Measurements from ENCODE around the gene CDKAL1. TPM values are rescaled to one million over a fixed set of nuclear protein-coding genes. Genes with fewer than 3 reads are reported as not detected.
"Not testable (repeated sequence)": the region's sequence is repeated elsewhere in the genome, so short reads cannot be mapped to it uniquely, and the experiment has no call there.

The CDKAL1 gene
- total RNA-seq, 5 donors from 2014 or later (not counting 1 experiment from before 2014, with no cell fraction given): 18.8 to 29.9 (median 20.5) TPM

DNA sequence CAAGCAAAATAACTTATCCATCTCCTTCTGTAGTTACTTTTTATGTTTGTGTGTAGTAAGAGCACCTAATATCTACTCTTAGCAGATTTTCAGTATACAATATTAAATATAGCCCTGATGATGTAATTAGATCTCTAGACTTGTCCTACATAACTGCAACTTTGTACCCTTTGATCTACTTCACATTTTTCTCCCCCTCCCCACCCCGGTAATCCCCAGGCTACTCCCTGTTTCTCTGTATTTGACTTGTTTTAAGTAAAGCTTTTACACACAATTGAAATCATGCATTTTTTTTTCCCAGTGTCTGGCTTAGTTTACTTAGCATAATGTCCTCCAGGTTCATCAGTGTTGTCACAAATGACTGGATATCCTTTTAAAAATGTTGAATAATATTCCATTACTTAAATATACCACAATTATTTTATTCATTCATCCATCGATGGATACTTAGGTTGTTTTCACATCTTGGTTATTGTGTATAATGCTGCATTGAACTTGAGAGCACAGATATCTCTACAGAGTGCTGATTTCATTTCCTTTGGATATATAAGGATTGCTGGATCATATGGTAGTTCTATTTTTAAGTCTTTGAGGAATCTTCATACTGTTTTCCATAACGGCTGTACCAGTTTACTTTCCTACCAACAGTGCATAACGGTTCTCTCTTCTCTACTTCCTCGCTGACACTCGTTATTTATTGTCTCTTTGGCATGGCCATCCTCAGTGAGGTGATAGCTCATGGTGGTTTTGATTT lies 212.7 kb downstream of the CDKAL1 start:
- no peaks in the 10 kb centered on the region for H3K27me3 ChIP-seq (replicated peaks in 1 of 2; ENCODE audit: control insufficient read depth in 2 of 2, extremely low read depth in 1 of 2, insufficient read depth in 2 of 2, low read length in 1 of 2)

DNA sequence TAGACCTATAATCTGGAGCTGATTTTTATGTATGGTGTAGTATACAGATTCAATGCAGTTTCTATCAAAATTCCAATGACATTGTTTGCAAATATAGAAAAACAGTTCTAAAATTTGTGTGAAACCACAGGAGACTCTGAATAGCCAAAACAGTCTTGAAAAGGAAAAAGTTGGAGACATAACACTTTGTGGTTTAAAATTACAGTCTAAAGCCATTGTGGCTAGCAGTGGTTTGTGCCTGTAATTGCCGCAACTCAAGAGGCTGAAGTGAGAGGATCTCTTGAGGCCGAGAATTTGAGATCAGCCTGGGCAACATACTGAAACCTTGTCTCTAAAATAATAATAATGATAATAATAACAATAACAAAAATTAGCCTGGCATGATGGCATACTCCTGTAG lies 213.7 kb downstream of the CDKAL1 start:
- no peak for DNase-seq
- Mint-ChIP-seq H3K27me3 (no peaks in the 10 kb centered on the region), H3K27ac (no peak overlapping the region), H3K9me3 (peaks cover 0 to under 1% (median 0%) of the 10 kb centered on the region in 3 donors), H3K36me3 (peaks cover 22% of the 10 kb centered on the region), H3K4me3 (no peak overlapping the region), H3K4me1 (peaks cover 8 to 34% (median 20%) of the 10 kb centered on the region in 3 donors)
- WGBS (ENCODE audit: insufficient coverage): no CpG with 5 or more reads among the region's 2 CpGs
- ChIA-PET CTCF (no interaction called here), POLR2A (no interaction called here)
- no peaks in the 10 kb centered on the region for H3K27me3 ChIP-seq (replicated peaks in 1 of 2; ENCODE audit: control insufficient read depth in 2 of 2, extremely low read depth in 1 of 2, insufficient read depth in 2 of 2, low read length in 1 of 2)
- no peaks in the 10 kb centered on the region for H3K4me1 ChIP-seq (ENCODE audit: control insufficient read depth in 1 of 2, extremely low read depth in 1 of 2, insufficient read depth in 2 of 2, low read length in 2 of 2)
- ATAC-seq (replicated peaks in 1 of 4): no peak
- H3K9me3 ChIP-seq: no peaks in the 10 kb centered on the region
- H3K36me3 ChIP-seq (ENCODE audit: control insufficient read depth in 2 of 2, extremely low read depth in 1 of 2, insufficient read depth in 1 of 2, low read length in 1 of 2): no peaks in the 10 kb centered on the region
- no peak overlapping the region for H3K4me3 ChIP-seq (ENCODE audit: control insufficient read depth in 1 of 2, extremely low read depth in 1 of 2, low read length in 1 of 2)
- no peak overlapping the region for H3K27ac ChIP-seq (ENCODE audit: low read length)

More for the DNA sequence above, 212.7 kb downstream of the CDKAL1 start:
- Histone ChIP-seq H3K27ac (ENCODE audit: low read length) (no peak overlapping the region), H3K4me3 (ENCODE audit: control insufficient read depth in 1 of 2, extremely low read depth in 1 of 2, low read length in 1 of 2) (no peak overlapping the region), H3K4me1 (ENCODE audit: control insufficient read depth in 1 of 2, extremely low read depth in 1 of 2, insufficient read depth in 2 of 2, low read length in 2 of 2) (no peaks in the 10 kb centered on the region), H3K36me3 (ENCODE audit: control insufficient read depth in 2 of 2, extremely low read depth in 1 of 2, insufficient read depth in 1 of 2, low read length in 1 of 2) (no peaks in the 10 kb centered on the region), H3K9me3 (no peaks in the 10 kb centered on the region)
- ATAC-seq (replicated peaks in 1 of 4) (no peak), DNase-seq (no peak)
- no peaks in the 10 kb centered on the region for H3K27me3 Mint-ChIP-seq
- H3K4me3 Mint-ChIP-seq: no peak overlapping the region
- no peaks in the 10 kb centered on the region for H3K9me3 Mint-ChIP-seq
- ChIA-PET POLR2A (no interaction called here), CTCF (no interaction called here)
- H3K27ac Mint-ChIP-seq: no peak overlapping the region
- WGBS (ENCODE audit: insufficient coverage): no CpG with 5 or more reads among the region's 6 CpGs
- peaks cover 19% of the 10 kb centered on the region for H3K36me3 Mint-ChIP-seq
- H3K4me1 Mint-ChIP-seq: peaks cover 8 to 25% (median 21%) of the 10 kb centered on the region in 3 donors

DNA sequence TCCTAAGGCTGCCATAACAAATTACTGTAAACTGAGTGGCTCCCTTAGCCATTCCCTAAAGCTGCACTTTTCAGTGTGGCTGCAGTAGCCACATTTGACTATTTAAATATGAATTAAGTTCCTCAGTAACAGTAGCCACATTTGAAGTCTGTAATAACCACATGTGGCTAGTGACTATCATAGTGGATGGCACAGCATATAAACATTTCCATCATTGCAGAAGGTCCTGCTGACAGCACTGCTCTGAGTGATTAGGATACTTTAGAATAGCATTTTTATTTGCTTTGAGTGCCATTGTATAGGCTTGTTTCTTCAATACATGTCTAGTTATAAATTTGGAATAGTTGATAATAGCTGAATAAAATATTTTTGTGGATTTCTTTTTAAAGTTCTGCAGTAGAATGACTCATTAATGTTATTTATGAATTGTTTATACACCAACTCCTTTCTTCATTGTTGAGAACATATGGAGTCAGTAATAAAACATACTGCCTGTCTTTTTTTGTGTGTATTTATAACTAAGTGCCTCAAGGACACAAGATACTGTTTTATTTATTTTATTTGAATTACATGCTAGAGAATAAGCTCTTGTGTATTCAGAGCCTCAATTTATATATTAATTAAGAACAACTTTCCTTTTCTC lies 217.2 kb downstream of the CDKAL1 start:
- DNase-seq: no peak
- H3K27me3 ChIP-seq (replicated peaks in 1 of 2; ENCODE audit: control insufficient read depth in 2 of 2, extremely low read depth in 1 of 2, insufficient read depth in 2 of 2, low read length in 1 of 2): no peaks in the 10 kb centered on the region
- peaks cover 11 to 43% (median 15%) of the 10 kb centered on the region in 3 donors for H3K4me1 Mint-ChIP-seq
- H3K4me3 ChIP-seq (ENCODE audit: control insufficient read depth in 1 of 2, extremely low read depth in 1 of 2, low read length in 1 of 2): no peak overlapping the region
- CTCF ChIA-PET: no interaction called here
- H3K27me3 Mint-ChIP-seq: no peaks in the 10 kb centered on the region
- POLR2A ChIA-PET: no interaction called here
- no peak overlapping the region for H3K27ac ChIP-seq (ENCODE audit: low read length)
- H3K9me3 ChIP-seq: peaks cover 4% of the 10 kb centered on the region
- no peak overlapping the region for H3K4me3 Mint-ChIP-seq
- H3K4me1 ChIP-seq (ENCODE audit: control insufficient read depth in 1 of 2, extremely low read depth in 1 of 2, insufficient read depth in 2 of 2, low read length in 2 of 2): no peaks in the 10 kb centered on the region
- H3K36me3 ChIP-seq (ENCODE audit: control insufficient read depth in 2 of 2, extremely low read depth in 1 of 2, insufficient read depth in 1 of 2, low read length in 1 of 2): no peaks in the 10 kb centered on the region
- no peak overlapping the region for H3K27ac Mint-ChIP-seq
- H3K9me3 Mint-ChIP-seq: peaks cover 4 to 17% (median 8%) of the 10 kb centered on the region in 3 donors
- H3K36me3 Mint-ChIP-seq: peaks cover 43% of the 10 kb centered on the region
- no peak for ATAC-seq (replicated peaks in 1 of 4)

- no peaks in the 10 kb centered on the region for H3K27me3 Mint-ChIP-seq
- POLR2A ChIA-PET: interaction anchor here in 1 of 2 donors (0.5 kb wide), 1 partner anchor 135 kb away, joined by 3 read pairs; no protein-coding TSS in a partner anchor
- no peaks in the 10 kb centered on the region for H3K27me3 ChIP-seq (replicated peaks in 1 of 2; ENCODE audit: control insufficient read depth in 2 of 2, extremely low read depth in 1 of 2, insufficient read depth in 2 of 2, low read length in 1 of 2)
- H3K4me3 ChIP-seq (ENCODE audit: control insufficient read depth in 1 of 2, extremely low read depth in 1 of 2, low read length in 1 of 2): no peak overlapping the region
- H3K36me3 ChIP-seq (ENCODE audit: control insufficient read depth in 2 of 2, extremely low read depth in 1 of 2, insufficient read depth in 1 of 2, low read length in 1 of 2): no peaks in the 10 kb centered on the region
- H3K4me1 ChIP-seq (ENCODE audit: control insufficient read depth in 1 of 2, extremely low read depth in 1 of 2, insufficient read depth in 2 of 2, low read length in 2 of 2): no peaks in the 10 kb centered on the region
- H3K4me3 Mint-ChIP-seq: no peak overlapping the region
- H3K36me3 Mint-ChIP-seq: peaks cover 47% of the 10 kb centered on the region
- H3K9me3 Mint-ChIP-seq: peaks cover 4 to 18% (median 8%) of the 10 kb centered on the region in 3 donors
- CTCF ChIA-PET: no interaction called here
- peaks cover 4% of the 10 kb centered on the region for H3K9me3 ChIP-seq
- no peak overlapping the region for H3K27ac ChIP-seq (ENCODE audit: low read length)
- ATAC-seq (replicated peaks in 1 of 4) (no peak), DNase-seq (no peak)
- H3K27ac Mint-ChIP-seq: no peak overlapping the region
- H3K4me1 Mint-ChIP-seq: peaks cover 8 to 24% (median 11%) of the 10 kb centered on the region in 3 donors
These were observed 221.4 kb downstream of the CDKAL1 start for GRCh38 chr6:20755631-20756030.

DNA sequence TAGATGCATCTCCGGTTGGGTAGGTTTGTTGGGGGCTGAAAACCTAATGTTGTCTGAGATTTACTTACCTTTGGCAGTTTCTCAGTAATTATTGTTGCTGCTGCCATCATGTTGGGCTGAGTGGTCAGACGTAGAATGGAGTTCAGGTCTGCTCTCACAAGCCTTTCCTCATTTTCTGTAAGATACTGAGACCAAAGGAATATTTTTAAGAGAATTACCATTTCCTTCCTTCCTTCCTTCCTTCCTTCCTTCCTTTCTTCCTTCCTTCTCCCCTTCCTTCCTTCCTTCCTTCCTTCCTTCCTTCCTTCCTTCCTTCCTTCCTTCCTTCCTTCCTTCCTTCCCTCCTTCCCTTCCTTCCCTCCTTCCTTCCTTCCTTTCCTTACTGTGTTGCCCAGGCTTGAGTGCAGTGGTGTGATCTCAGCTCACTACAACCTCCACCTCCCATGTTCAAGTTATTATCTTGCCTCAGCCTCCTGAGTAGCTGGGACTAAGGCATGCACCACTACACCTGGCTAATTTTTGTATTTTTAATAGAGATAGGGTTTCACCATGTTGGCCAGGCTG lies 222.4 kb downstream of the CDKAL1 start:
- DNase-seq; H3K4me3 Mint-ChIP-seq; H3K9me3 ChIP-seq; H3K4me3 ChIP-seq (ENCODE audit: control insufficient read depth in 1 of 2, extremely low read depth in 1 of 2, low read length in 1 of 2); ATAC-seq (replicated peaks in 1 of 4); H3K27ac Mint-ChIP-seq; H3K36me3 ChIP-seq (ENCODE audit: control insufficient read depth in 2 of 2, extremely low read depth in 1 of 2, insufficient read depth in 1 of 2, low read length in 1 of 2); H3K27me3 ChIP-seq (replicated peaks in 1 of 2; ENCODE audit: control insufficient read depth in 2 of 2, extremely low read depth in 1 of 2, insufficient read depth in 2 of 2, low read length in 1 of 2); H3K27me3 Mint-ChIP-seq; H3K4me1 ChIP-seq (ENCODE audit: control insufficient read depth in 1 of 2, extremely low read depth in 1 of 2, insufficient read depth in 2 of 2, low read length in 2 of 2); H3K27ac ChIP-seq (ENCODE audit: low read length); POLR2A ChIA-PET: not testable (repeated sequence)
- Mint-ChIP-seq H3K9me3 (peaks cover 4 to 18% (median 8%) of the 10 kb centered on the region in 3 donors), H3K4me1 (peaks cover 4 to 24% (median 9%) of the 10 kb centered on the region in 3 donors), H3K36me3 (peaks cover 47% of the 10 kb centered on the region)
- no CpG with 5 or more reads among the region's 2 CpGs for whole genome bisulfite sequencing (ENCODE audit: insufficient coverage)
- CTCF ChIA-PET: interaction anchor here in 1 of 2 donors (0.6 kb wide), 2 partner anchors 195 to 513 kb away, joined by 5 to 8 read pairs; no protein-coding TSS in a partner anchor

- Mint-ChIP-seq H3K4me3 (no peak overlapping the region), H3K27ac (no peak overlapping the region), H3K4me1 (peaks cover 4 to 19% (median 9%) of the 10 kb centered on the region in 3 donors), H3K9me3 (peaks cover 4 to 18% (median 8%) of the 10 kb centered on the region in 3 donors), H3K36me3 (peaks cover 43% of the 10 kb centered on the region), H3K27me3 (no peaks in the 10 kb centered on the region)
- CTCF ChIA-PET: no interaction called here
- no peaks in the 10 kb centered on the region for H3K4me1 ChIP-seq (ENCODE audit: control insufficient read depth in 1 of 2, extremely low read depth in 1 of 2, insufficient read depth in 2 of 2, low read length in 2 of 2)
- POLR2A ChIA-PET: no interaction called here
- H3K4me3 ChIP-seq (ENCODE audit: control insufficient read depth in 1 of 2, extremely low read depth in 1 of 2, low read length in 1 of 2): no peak overlapping the region
- DNase-seq: no peak
- no peak for ATAC-seq (replicated peaks in 1 of 4)
- H3K36me3 ChIP-seq (ENCODE audit: control insufficient read depth in 2 of 2, extremely low read depth in 1 of 2, insufficient read depth in 1 of 2, low read length in 1 of 2): no peaks in the 10 kb centered on the region
- no peaks in the 10 kb centered on the region for H3K27me3 ChIP-seq (replicated peaks in 1 of 2; ENCODE audit: control insufficient read depth in 2 of 2, extremely low read depth in 1 of 2, insufficient read depth in 2 of 2, low read length in 1 of 2)
- no peak overlapping the region for H3K27ac ChIP-seq (ENCODE audit: low read length)
- WGBS (ENCODE audit: insufficient coverage): no CpG with 5 or more reads among the region's 2 CpGs
- H3K9me3 ChIP-seq: peaks cover 4% of the 10 kb centered on the region
These were observed 223.5 kb downstream of the CDKAL1 start for GRCh38 chr6:20757761-20758160.

Data from T-cell (primary cell).